Stimulated activated naive CD8-positive, alpha-beta T cell treated with anti-CD3 and anti-CD28 coated beads, Interleukin-15, amount 100 ng/mL, for 72 hours (primary cell): ENCODE measurements around the gene RANBP10.
A peak's percentile ranks its signal among the peaks of the same experiment; 100 is the strongest.

Source experiments
- ATAC-seq: fragments of 150-1000 bp; cut with Tn5 transposase; 2 replicates; pipeline ENCODE4 v1.10.0; 2021; ENCODE audit warnings: mild to moderate bottlenecking, moderate library complexity
- DNase-seq, 2 donors: peaks; one replicate each; pipeline ENCODE4 v3.0.0; 2021 to 2022
- H3K27ac Mint-ChIP-seq, 2 donors: one replicate each; pipeline ENCODE4 v1.8.0; 2022; ENCODE audit warnings: mild to moderate bottlenecking in 2 of 2, mixed read lengths in 2 of 2, moderate library complexity in 2 of 2
- H3K27me3 Mint-ChIP-seq: one replicate; pipeline ENCODE4 v1.8.0; 2022; ENCODE audit warnings: mixed read lengths
- H3K4me1 Mint-ChIP-seq: one replicate; pipeline ENCODE4 v1.8.0; 2022; ENCODE audit warnings: mild to moderate bottlenecking, mixed read lengths
- H3K4me3 Mint-ChIP-seq, 2 donors: one replicate each; pipeline ENCODE4 v1.8.0; 2022; ENCODE audit warnings: mild to moderate bottlenecking in 2 of 2, mixed read lengths in 2 of 2, moderate library complexity in 1 of 2
- H3K9me3 Mint-ChIP-seq, 2 donors: one replicate each; pipeline ENCODE4 v1.8.0; 2022; ENCODE audit warnings: mixed read lengths in 2 of 2

RANBP10 gene

DNA sequence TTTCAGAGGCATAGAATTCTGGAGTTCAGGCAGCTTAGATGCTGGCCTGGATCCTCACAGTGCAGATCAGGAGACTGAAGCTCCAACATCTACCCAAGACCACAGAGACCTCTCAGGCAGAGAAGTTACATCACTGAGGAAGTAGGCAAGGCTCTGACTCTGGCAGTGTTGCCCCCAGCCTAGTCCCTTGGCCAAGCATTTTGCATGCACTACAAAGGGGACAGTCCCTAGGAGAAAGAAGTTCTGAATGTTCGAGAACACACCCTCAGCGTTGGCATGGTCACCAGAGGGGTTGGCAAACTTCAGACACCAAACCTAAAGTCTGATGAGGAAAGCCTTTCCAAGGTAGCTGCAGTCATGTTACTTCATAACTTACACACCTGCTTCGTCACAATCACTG is 2.5 kb downstream of the RANBP10 start:
- DNase-seq (peak; percentile 24 to 72), ATAC-seq (peak; percentile 54)
- H3K27me3 Mint-ChIP-seq = no peaks in the 10 kb centered on the region
- H3K9me3 Mint-ChIP-seq = no peaks in the 10 kb centered on the region
- peak overlapping the region; percentile 53 to 64 for H3K4me3 Mint-ChIP-seq
- peaks cover 70% of the 10 kb centered on the region for H3K4me1 Mint-ChIP-seq
- peak overlapping the region; percentile 67 to 95 for H3K27ac Mint-ChIP-seq

- H3K27me3 Mint-ChIP-seq = no peaks in the 10 kb centered on the region
- H3K4me3 Mint-ChIP-seq = peak overlapping the region in 1 of 2 donors; percentile 17
- DNase-seq (peak in 1 of 2 donors; percentile 26), ATAC-seq (no peak)
- peaks cover 83% of the 10 kb centered on the region for H3K4me1 Mint-ChIP-seq
- peak overlapping the region in 1 of 2 donors; percentile 34 for H3K27ac Mint-ChIP-seq
- no peaks in the 10 kb centered on the region for H3K9me3 Mint-ChIP-seq
Observed at GRCh38 chr16:67801883-67802282, 4.5 kb downstream of the RANBP10 start.

- Mint-ChIP-seq H3K4me1 (peaks cover 87% of the 10 kb centered on the region), H3K4me3 (no peak overlapping the region), H3K9me3 (no peaks in the 10 kb centered on the region), H3K27ac (no peak overlapping the region), H3K27me3 (no peaks in the 10 kb centered on the region)
- ATAC-seq (no peak), DNase-seq (no peak)
Observed at GRCh38 chr16:67801241-67801640, 5.1 kb downstream of the RANBP10 start.

GRCh38 chr16:67800338-67800926 is 5.9 kb downstream of the RANBP10 start:
- H3K4me1 Mint-ChIP-seq = peaks cover 85% of the 10 kb centered on the region
- ATAC-seq = no peak
- no peak for DNase-seq
- H3K4me3 Mint-ChIP-seq = no peak overlapping the region
- no peaks in the 10 kb centered on the region for H3K9me3 Mint-ChIP-seq
- H3K27ac Mint-ChIP-seq = peak overlapping the region; percentile 15 to 84
- no peaks in the 10 kb centered on the region for H3K27me3 Mint-ChIP-seq

DNA sequence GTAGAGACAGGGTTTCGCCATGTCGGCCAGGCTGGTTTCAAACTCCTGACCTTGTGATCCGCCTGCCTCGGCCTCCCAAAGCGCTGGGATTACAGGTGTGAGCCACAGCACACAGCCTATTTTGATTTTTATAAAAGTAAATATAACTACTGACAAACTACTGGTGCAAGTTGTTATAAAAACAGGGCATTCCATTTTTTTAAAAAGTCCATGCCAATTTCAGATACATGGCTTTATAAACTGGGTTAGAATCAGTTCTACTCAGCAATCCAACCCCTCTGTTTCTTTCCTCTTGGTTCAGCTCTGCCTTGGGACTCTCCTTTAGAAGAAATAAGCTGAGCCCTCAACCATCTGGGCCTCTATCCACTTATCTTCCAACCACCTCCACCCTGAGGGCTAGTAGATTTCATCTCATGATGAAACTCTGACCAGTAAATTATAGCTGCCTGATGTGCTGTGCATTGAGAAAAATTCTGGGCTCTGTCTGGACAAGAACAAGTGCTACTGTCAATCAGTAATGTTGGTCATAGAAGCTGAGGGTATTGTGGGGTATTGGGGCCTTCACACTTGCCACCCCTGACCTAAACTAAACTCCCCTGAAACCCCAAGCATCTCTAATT is 10.2 kb downstream of the RANBP10 start:
- Mint-ChIP-seq H3K4me1 (peaks cover 43% of the 10 kb centered on the region), H3K27ac (peak overlapping the region in 1 of 2 donors; percentile 91), H3K9me3 (no peaks in the 10 kb centered on the region), H3K4me3 (no peak overlapping the region), H3K27me3 (no peaks in the 10 kb centered on the region)
- ATAC-seq (no peak), DNase-seq (no peak)

DNA sequence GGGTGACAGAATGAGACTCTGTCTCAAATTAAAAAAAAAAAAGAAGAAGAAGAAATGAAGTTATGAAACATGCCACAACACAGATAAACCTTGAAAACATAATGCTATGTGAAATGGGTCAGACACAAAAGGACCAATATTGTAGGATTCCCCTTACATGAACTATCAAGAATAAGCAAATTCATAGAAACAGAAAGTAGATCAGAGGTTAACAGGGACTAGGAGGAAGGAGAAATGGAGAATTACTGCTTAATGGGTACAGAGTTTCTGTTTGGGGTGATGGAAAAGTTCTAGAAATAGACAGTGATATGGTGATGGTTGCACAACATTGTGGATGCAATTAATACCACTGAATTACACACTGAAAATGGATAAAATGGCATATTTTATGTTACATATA is 16.3 kb downstream of the RANBP10 start:
- no peak overlapping the region for H3K27ac Mint-ChIP-seq
- H3K4me1 Mint-ChIP-seq = peaks cover 13% of the 10 kb centered on the region
- no peak overlapping the region for H3K4me3 Mint-ChIP-seq
- H3K27me3 Mint-ChIP-seq = no peaks in the 10 kb centered on the region
- ATAC-seq = no peak
- DNase-seq = no peak
- no peaks in the 10 kb centered on the region for H3K9me3 Mint-ChIP-seq

GRCh38 chr16:67786491-67786890 is 19.9 kb downstream of the RANBP10 start:
- Mint-ChIP-seq H3K9me3 (no peaks in the 10 kb centered on the region), H3K4me3 (no peak overlapping the region), H3K4me1 (peaks cover 31% of the 10 kb centered on the region), H3K27me3 (no peaks in the 10 kb centered on the region), H3K27ac (no peak overlapping the region)
- no peak for DNase-seq
- ATAC-seq = no peak

DNA sequence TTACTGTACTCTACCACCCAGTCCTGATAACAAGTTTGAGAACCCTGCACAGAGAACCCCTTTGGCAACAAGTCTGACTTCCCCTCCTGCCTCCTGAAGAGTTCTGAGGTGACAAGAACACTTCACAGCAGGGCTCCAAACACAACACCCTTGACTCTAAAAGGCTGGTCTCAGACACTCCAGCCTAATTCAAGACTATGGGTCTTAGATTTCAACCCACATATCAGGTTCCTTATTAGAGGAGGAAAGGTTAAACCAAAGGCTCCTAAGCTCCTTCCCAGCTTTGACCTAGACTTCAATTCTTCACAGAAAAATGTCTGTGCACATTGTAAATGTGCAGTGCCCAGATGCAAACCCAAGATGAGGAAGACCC is 23.0 kb downstream of the RANBP10 start:
- Mint-ChIP-seq H3K4me3 (no peak overlapping the region), H3K27me3 (no peaks in the 10 kb centered on the region), H3K27ac (no peak overlapping the region), H3K9me3 (no peaks in the 10 kb centered on the region), H3K4me1 (peaks cover 45% of the 10 kb centered on the region)
- DNase-seq (no peak), ATAC-seq (no peak)

GRCh38 chr16:67782567-67783352 is 23.6 kb downstream of the RANBP10 start:
- H3K27me3 Mint-ChIP-seq = no peaks in the 10 kb centered on the region
- ATAC-seq = no peak
- DNase-seq = no peak
- no peak overlapping the region for H3K27ac Mint-ChIP-seq
- H3K4me3 Mint-ChIP-seq = no peak overlapping the region
- peaks cover 45% of the 10 kb centered on the region for H3K4me1 Mint-ChIP-seq
- H3K9me3 Mint-ChIP-seq = no peaks in the 10 kb centered on the region

DNA sequence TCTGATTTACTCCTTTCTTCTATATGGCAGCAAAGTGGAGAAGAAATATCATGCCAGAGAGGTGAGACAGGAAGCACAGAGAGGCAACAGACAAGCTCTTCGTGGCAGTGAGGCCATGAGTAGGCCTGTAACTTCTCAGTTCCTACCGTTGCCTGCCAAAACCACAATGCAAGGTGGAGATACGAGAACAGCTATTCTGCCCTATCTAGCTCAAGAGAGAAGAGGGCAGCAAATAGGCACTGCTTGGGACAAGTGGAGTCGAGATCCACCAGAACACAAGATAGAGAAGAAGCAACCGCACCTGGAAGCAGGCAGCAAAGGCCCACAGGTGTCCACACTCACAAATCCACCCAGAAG is 24.8 kb downstream of the RANBP10 start:
- ATAC-seq (peak; percentile 81), DNase-seq (no peak)
- no peaks in the 10 kb centered on the region for H3K9me3 Mint-ChIP-seq
- peak overlapping the region; percentile 0 to 63 for H3K27ac Mint-ChIP-seq
- H3K27me3 Mint-ChIP-seq = no peaks in the 10 kb centered on the region
- H3K4me1 Mint-ChIP-seq = peaks cover 44% of the 10 kb centered on the region
- H3K4me3 Mint-ChIP-seq = no peak overlapping the region

- no peak for DNase-seq
- Mint-ChIP-seq H3K9me3 (no peaks in the 10 kb centered on the region), H3K27ac (peak overlapping the region; percentile 57 to 63), H3K27me3 (no peaks in the 10 kb centered on the region), H3K4me3 (no peak overlapping the region), H3K4me1 (peaks cover 41% of the 10 kb centered on the region)
- peak; percentile 18 for ATAC-seq
Observed at GRCh38 chr16:67780847-67781564, 25.4 kb downstream of the RANBP10 start.

DNA sequence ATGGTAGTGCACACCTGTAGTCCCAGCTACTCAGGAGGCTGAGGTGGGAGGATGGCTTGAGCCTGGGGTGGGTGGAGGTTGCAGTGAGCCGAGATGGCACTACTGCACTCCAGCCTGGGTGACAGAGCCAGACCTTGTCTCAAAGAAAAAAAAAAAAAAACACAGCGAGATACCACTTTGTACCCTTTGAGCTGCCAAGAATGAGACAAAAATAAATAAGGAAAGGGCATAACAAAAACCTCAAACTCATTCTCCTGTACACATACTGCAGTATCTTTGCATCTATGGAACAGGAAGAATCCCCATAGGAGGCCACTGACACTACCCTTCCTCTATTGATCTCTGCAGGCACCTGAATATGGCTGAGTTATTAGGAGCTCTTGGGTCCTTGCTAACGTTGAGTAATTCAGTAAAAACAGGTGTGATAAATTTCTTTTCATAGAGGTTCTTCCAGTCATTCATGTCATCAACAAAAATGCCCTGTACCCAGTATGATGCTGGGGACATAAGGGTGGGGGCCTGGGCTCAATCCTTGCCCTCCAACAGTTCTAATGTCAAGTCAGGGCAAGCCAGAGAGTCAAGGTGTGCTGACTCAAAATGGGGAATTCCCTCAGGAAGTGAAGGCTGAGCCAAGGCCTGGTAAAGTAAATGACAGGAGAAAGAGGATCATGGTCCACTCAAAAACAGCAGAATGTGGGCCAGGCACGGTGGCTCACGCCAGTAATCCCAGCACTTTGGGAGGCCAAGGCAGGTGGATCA is 26.9 kb downstream of the RANBP10 start:
- no peaks in the 10 kb centered on the region for H3K9me3 Mint-ChIP-seq
- peak overlapping the region; percentile 68 to 87 for H3K27ac Mint-ChIP-seq
- H3K27me3 Mint-ChIP-seq = no peaks in the 10 kb centered on the region
- H3K4me3 Mint-ChIP-seq = no peak overlapping the region
- peak; percentile 64 for ATAC-seq
- DNase-seq = no peak
- peaks cover 43% of the 10 kb centered on the region for H3K4me1 Mint-ChIP-seq

GRCh38 chr16:67775273-67775672 is 31.1 kb downstream of the RANBP10 start:
- no peak overlapping the region for H3K27ac Mint-ChIP-seq
- no peaks in the 10 kb centered on the region for H3K27me3 Mint-ChIP-seq
- H3K4me1 Mint-ChIP-seq = peaks cover 32% of the 10 kb centered on the region
- DNase-seq (no peak), ATAC-seq (no peak)
- no peak overlapping the region for H3K4me3 Mint-ChIP-seq
- no peaks in the 10 kb centered on the region for H3K9me3 Mint-ChIP-seq

DNA sequence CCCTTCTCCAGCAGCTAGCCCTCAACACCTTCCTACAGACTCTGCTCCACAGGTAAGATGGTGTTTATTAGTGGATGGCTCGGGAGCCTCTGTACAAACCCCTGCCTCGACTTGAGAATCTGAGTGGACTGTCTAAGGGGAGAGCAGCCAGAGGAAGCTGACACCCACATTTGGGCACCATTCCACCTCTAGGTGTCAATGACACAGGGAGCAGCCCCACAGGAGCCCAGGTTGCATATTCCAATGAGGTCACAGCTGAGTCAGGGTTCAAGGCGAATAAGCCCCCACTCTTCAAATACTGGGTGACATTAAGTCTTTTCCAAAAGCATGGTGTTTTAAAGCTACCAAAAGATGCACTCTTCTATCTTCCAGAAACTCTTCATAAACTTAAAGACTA is 31.9 kb downstream of the RANBP10 start:
- Mint-ChIP-seq H3K4me1 (peaks cover 23% of the 10 kb centered on the region), H3K27ac (no peak overlapping the region), H3K4me3 (no peak overlapping the region), H3K27me3 (no peaks in the 10 kb centered on the region), H3K9me3 (no peaks in the 10 kb centered on the region)
- no peak for ATAC-seq
- no peak for DNase-seq
